K562 (cell line): Measurements from ENCODE around the gene OR52A5. TPM values are rescaled to one million over a fixed set of nuclear protein-coding genes. Genes with fewer than 3 reads are reported as not detected.

ENCODE experiments used
- ARID1B ChIP-seq: fragments of 450-650 bp; IDR thresholded peaks from 2 replicates; pipeline ENCODE4 v1.6.1; 2016; ENCODE audit warnings: antibody characterized with exemption, mild to moderate bottlenecking, inconsistent platforms
- CXXC5 ChIP-seq: fragments of 250-450 bp; sonication (Bioruptor Pico); IDR thresholded peaks from 2 replicates; pipeline ENCODE4 v1.8.0; 2022; ENCODE audit warnings: inconsistent platforms, mild to moderate bottlenecking, moderate library complexity
- DPF2 ChIP-seq: fragments of 450-650 bp; IDR thresholded peaks from 2 replicates; pipeline ENCODE4 v1.6.1; 2016
- EP300 ChIP-seq: IDR thresholded peaks from 2 replicates; pipeline ENCODE4 v1.6.1; 2012; ENCODE audit warnings: low read length, improper control_type of control experiment
- FOSL1 ChIP-seq: fragments of 200-800 bp; sonication (Bioruptor generic); conservative IDR thresholded peaks from 2 replicates; pipeline ENCODE4 v1.6.1; 2016; ENCODE audit warnings: missing genetic modification characterization, missing compliant biosample characterization
- HDAC3 ChIP-seq: fragments of 450-650 bp; IDR thresholded peaks from 2 replicates; pipeline ENCODE4 v1.6.1; 2018; ENCODE audit warnings: borderline replicate concordance, mild to moderate bottlenecking, moderate library complexity; ENCODE audit not compliant: partially characterized antibody
- KDM1A ChIP-seq, 2 experiments: fragments of 450-650 bp; IDR thresholded peaks; 2 replicates each; pipeline ENCODE4 v1.6.1; 2016; ENCODE audit warnings: mild to moderate bottlenecking in 2 of 2
- LCOR ChIP-seq: sonication (generic); formaldehyde crosslinking; IDR thresholded peaks from 2 replicates; pipeline ENCODE4 v1.8.0; 2022; ENCODE audit warnings: mild to moderate bottlenecking, missing genetic modification reagents
- MTA2 ChIP-seq: fragments of 450-650 bp; IDR thresholded peaks from 2 replicates; pipeline ENCODE4 v1.6.1; 2016; ENCODE audit warnings: low read depth
- NRF1 ChIP-seq, 2 experiments: fragments of 450-650 bp; IDR thresholded peaks in 1 of 2; conservative IDR thresholded peaks in 1 of 2; 2 replicates each; pipeline ENCODE4 v1.6.1; 2014; ENCODE audit warnings: mild to moderate bottlenecking in 2 of 2
- PHB2 ChIP-seq: fragments of 450-650 bp; IDR thresholded peaks from 2 replicates; pipeline ENCODE4 v1.6.1; 2017; ENCODE audit warnings: low read depth
- STAT5A ChIP-seq: IDR thresholded peaks from 2 replicates; pipeline ENCODE4 v1.6.1; 2012; ENCODE audit warnings: low read length, inconsistent platforms, borderline replicate concordance
- TCF3 ChIP-seq: sonication (generic); formaldehyde crosslinking; IDR thresholded peaks from 2 replicates; pipeline ENCODE4 v1.4.0; 2020; ENCODE audit warnings: mild to moderate bottlenecking, missing genetic modification reagents
- polyA plus RNA-seq, 8 experiments: library from polyadenylated mRNA; depleted of rRNA in 4 of 8; stranded (reverse) in 5 of 8; unstranded in 3 of 8; fragments of >200 nt; fragmentation: Nextera tagmentation in 2 of 8; fragmentation: Illumina TruSeq in 1 of 8; extraction: Ambion mirVana in 2 of 8; extraction: Trizol in 1 of 8; gene quantifications; 2 replicates each; pipeline versions ENCODE4 v1.2.1 to v1.2.3, GENCODE V29; 2011 to 2014; ENCODE audit warnings: inconsistent platforms in 1 of 8, missing spikeins in 1 of 8
- total RNA-seq, 7 experiments: library from RNA; depleted of rRNA in 6 of 7; stranded (reverse); fragments of >200 nt in 6 of 7; fragmentation: Illumina TruSeq in 2 of 7; extraction: Trizol in 2 of 7; gene quantifications; 2 replicates each; pipeline versions ENCODE4 v1.2.1 to v1.2.3, GENCODE V29; 2011 to 2021; ENCODE audit warnings: low replicate concordance in 1 of 7
- TF ChIP-seq, protein P1 (sequence below), 3 experiments: fragments of 200-800 bp in 1 of 3; fragments of 250-450 bp in 1 of 3; fragments of 450-650 bp in 1 of 3; sonication (Bioruptor Pico) in 1 of 3; sonication (Bioruptor generic) in 1 of 3; formaldehyde crosslinking in 1 of 3; IDR thresholded peaks; 2 replicates each; pipeline versions ENCODE4 v1.6.1 to v1.8.0; 2016 to 2022; ENCODE audit warnings: mild to moderate bottlenecking in 2 of 3, missing genetic modification characterization in 2 of 3, missing compliant biosample characterization in 1 of 3, moderate library complexity in 1 of 3

Gene OR52A5
- total and polyA plus RNA-seq, 9 of the 15 experiments (the other 6 are each of a cell fraction or from before 2014, with no cell fraction given), result 0.04 to 1.1 (median 0.94) TPM; not detected in 6

DNA sequence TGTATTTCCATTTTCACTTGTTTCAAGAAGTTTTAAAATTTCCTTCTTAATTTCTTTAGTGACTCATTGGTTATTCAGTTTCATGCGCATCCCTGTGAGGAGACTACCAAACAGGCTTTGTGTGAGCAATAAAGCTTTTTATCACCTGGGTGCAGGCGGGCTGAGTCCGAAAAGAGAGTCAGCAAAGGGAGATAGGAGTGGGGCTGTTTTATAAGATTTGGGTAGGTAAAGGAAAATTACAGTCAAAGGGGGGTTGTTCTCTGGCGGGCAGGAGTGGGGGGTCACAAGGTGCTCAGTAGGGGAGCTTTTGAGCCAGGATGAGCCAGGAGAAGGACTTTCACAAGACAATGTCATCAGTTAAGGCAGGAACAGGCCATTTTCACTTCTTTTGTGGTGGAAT, 22.1 kb upstream of the OR52A5 start (continued):
- TF ChIP-seq, protein P1, sequence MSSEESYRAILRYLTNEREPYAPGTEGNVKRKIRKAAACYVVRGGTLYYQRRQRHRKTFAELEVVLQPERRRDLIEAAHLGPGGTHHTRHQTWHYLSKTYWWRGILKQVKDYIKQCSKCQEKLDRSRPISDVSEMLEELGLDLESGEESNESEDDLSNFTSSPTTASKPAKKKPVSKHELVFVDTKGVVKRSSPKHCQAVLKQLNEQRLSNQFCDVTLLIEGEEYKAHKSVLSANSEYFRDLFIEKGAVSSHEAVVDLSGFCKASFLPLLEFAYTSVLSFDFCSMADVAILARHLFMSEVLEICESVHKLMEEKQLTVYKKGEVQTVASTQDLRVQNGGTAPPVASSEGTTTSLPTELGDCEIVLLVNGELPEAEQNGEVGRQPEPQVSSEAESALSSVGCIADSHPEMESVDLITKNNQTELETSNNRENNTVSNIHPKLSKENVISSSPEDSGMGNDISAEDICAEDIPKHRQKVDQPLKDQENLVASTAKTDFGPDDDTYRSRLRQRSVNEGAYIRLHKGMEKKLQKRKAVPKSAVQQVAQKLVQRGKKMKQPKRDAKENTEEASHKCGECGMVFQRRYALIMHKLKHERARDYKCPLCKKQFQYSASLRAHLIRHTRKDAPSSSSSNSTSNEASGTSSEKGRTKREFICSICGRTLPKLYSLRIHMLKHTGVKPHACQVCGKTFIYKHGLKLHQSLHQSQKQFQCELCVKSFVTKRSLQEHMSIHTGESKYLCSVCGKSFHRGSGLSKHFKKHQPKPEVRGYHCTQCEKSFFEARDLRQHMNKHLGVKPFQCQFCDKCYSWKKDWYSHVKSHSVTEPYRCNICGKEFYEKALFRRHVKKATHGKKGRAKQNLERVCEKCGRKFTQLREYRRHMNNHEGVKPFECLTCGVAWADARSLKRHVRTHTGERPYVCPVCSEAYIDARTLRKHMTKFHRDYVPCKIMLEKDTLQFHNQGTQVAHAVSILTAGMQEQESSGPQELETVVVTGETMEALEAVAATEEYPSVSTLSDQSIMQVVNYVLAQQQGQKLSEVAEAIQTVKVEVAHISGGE (CRISPR knock-in tag; IDR thresholded peaks at IDR 0.05), result 0 out of 6 replicates have a peak, but pooled peaks of 1 of the 3 experiments have one; percentile 32
- TF ChIP-seq TCF3 (CRISPR knock-in tag) (peak; percentile 92), STAT5A (0 out of 2 replicates have a peak, but pooled peaks have one; percentile 38), KDM1A (IDR thresholded peaks at IDR 0.05) (peak; percentile 82 to 91), LCOR (CRISPR knock-in tag) (0 out of 2 replicates have a peak, but pooled peaks have one; percentile 9), HDAC3 (peak; percentile 58), MTA2 (peak; percentile 87), PHB2 (0 out of 2 replicates have a peak, but pooled peaks have one; percentile 47), CXXC5 (0 out of 2 replicates have a peak, but pooled peaks have one; percentile 24), ARID1B (peak; percentile 97), FOSL1 (tag) (peak; percentile 69), DPF2 (peak; percentile 96), EP300 (peak; percentile 65; the same call in 1 of the 2 replicates), NRF1 (conservative IDR thresholded peaks at IDR 0.05 in 1 of 2, IDR thresholded peaks at IDR 0.05 in 1 of 2) (peak; percentile 64 to 66)
